KOPT-K1 (cell line): ENCODE measurements around the gene TRPM5.
A peak's percentile ranks its signal among the peaks of the same experiment; 100 is the strongest.

Experiments
- H3K27ac ChIP-seq: fragments of 200-600 bp; sonication (generic); 2 replicates; pipeline ENCODE4 v1.5.1; 2016; ENCODE audit warnings: antibody characterized with exemption, mild to moderate bottlenecking, low read depth, low read length; ENCODE audit not compliant: poor library complexity, severe bottlenecking
- H3K36me3 ChIP-seq: fragments of 200-600 bp; sonication (generic); 2 replicates; pipeline ENCODE4 v1.5.1; 2017; ENCODE audit warnings: antibody characterized with exemption, mild to moderate bottlenecking, low read length, moderate library complexity; ENCODE audit not compliant: insufficient read depth
- H3K9me3 ChIP-seq: fragments of 200-600 bp; sonication (generic); 2 replicates; pipeline ENCODE4 v1.5.1; 2017; ENCODE audit warnings: antibody characterized with exemption, low read length, mild to moderate bottlenecking; ENCODE audit not compliant: insufficient read depth, poor library complexity, severe bottlenecking

Gene TRPM5

DNA sequence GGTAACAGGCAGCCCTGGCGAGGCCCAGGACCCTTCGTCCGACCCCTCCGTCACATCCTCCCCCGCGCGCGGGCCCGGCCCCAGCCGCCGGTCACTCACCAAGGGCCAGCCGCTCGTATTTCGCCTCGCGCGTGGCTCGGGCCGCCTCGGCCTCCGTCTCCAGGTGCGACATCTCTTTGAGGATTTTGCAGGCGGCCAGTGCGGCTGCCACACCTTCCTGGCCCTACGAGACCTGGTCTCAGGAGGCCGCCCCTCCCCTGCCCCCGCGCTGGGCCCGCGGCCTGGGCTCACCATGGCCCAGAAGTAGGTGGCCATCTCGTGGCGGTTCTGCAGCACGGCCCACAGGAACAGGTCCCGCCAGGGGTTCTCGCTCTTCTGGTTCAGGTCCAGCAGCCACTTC, 29.7 kb downstream of the TRPM5 start:
- H3K36me3 ChIP-seq = no peaks in the 10 kb centered on the region
- H3K9me3 ChIP-seq = no peaks in the 10 kb centered on the region
- H3K27ac ChIP-seq = no peak overlapping the region

DNA sequence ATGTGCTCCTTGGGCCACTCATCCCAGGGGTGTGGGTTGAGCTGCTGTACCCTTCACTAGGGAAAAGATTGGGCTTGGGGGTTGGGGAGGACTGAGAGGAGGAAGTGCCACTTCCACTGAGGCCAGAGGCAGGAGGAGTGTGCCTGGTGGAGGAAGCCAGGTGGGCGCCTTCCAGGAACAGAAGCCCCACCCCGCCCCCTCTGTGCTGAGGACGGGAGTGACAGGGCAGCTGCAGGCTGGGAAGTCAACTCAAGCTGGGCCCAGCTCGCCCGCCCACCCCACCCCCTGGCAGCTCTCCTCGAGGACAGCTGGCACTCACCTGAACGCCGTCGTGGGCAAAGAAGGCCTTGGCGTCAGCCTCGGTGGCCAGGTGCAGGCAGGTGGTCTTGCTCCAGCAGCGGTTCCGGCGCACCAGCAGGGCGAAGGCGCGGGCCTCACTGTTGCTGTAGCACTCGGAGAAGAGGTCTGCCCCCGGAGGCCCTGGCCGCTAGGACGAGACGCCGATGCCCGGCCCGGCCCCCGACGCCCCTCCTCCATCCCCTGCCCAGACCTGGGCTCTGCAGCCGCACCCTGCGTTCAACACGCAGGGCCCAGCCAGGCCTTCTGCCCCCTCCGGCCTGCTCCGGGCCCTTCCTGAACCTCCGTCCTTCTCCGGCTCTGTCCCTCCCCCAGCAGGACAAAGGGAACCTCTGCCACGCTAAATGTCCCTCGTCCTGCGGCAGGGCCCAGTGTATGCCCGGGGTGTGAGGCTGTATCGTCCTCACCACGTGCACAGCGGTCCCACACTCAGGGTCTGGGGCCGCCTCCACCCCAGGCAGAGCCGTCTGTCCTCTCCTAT, 30.4 kb downstream of the TRPM5 start:
- H3K36me3 ChIP-seq = no peaks in the 10 kb centered on the region
- H3K27ac ChIP-seq = no peak overlapping the region

DNA sequence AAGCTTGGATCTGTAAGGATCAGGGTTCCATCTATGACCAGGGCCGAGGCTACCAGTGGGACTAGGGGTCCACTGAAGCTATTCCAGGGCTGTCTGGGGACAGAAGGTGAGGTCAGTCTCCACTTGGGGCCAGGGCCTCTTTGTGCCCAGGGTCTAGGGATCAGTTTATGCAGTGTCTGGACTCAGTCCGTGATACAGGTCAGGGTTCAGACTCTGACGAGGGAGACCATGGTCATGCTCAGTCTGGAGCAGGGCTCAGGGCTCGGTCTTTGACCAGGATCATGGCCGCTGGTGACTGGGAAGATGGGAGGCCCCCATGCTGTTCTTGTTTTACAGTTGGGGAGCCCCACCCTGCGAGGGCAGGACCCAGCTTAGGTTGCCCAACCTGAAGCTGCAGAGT, 32.0 kb downstream of the TRPM5 start:
- Histone ChIP-seq H3K36me3 (no peaks in the 10 kb centered on the region), H3K9me3 (no peaks in the 10 kb centered on the region), H3K27ac (no peak overlapping the region)

More for the DNA sequence above, 30.4 kb downstream of the TRPM5 start:
- no peaks in the 10 kb centered on the region for H3K9me3 ChIP-seq

DNA sequence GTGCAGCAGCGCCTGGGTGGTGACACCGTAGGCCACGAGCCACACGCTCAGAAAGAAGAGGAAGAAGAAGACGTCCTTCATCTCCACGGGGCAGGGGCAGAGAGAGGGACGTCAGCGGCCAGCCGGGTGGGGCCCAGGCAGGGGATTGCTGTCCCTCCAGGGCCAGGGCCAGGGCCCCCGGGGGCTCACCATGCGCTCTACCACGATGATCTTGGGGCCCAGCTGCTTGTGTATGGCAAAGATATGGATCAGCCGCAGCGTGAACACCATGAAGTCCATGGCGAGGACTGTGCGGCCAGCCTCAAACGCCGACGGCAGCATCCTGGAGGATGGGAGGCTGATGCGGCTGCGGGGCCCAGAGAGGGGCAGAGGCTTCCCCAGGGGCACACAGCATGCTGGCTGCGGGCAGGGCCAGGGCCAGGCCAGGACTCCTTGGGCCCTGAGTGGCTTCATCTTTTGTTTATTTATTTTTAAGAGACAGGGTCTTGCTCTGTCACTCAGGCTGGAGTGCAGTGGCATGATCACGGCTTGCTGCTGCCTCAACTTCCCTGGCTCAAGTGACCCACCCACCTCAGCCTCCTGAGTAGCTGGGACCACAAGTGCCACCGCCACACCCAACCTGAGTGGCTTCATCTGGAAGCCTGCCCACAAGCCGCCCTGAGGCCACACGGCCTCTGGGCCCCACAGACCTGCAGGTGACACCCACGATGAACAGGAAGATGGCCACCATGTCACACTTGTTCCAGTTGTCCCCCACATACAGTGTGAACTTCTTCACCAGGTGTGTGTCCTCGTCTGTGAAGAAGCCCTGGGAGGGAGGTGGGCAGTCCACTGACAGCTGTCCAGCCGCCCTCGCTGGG, 32.6 kb downstream of the TRPM5 start:
- Histone ChIP-seq H3K36me3 (no peaks in the 10 kb centered on the region), H3K27ac (no peak overlapping the region), H3K9me3 (no peaks in the 10 kb centered on the region)

DNA sequence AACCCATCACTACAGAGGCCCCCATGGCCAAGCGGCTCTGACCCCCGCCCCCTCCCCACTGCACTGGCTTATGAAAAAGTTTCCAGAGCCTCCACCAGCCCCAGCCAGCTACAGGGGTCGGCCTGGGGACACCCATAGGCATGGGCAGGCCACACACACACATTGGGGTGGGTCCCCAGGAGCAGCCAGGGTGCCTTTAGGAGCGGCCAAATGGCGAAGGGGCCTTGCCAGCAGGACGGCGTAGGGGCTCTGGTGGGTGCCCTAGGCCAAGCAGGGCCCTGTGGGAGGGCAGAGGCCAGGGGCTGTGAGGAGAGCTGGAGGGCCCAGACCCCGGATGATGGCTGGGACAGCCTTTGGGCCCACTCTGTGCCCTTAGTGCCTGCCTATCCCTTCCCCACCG, 33.7 kb downstream of the TRPM5 start:
- Histone ChIP-seq H3K36me3 (no peaks in the 10 kb centered on the region), H3K9me3 (no peaks in the 10 kb centered on the region), H3K27ac (no peak overlapping the region)

DNA sequence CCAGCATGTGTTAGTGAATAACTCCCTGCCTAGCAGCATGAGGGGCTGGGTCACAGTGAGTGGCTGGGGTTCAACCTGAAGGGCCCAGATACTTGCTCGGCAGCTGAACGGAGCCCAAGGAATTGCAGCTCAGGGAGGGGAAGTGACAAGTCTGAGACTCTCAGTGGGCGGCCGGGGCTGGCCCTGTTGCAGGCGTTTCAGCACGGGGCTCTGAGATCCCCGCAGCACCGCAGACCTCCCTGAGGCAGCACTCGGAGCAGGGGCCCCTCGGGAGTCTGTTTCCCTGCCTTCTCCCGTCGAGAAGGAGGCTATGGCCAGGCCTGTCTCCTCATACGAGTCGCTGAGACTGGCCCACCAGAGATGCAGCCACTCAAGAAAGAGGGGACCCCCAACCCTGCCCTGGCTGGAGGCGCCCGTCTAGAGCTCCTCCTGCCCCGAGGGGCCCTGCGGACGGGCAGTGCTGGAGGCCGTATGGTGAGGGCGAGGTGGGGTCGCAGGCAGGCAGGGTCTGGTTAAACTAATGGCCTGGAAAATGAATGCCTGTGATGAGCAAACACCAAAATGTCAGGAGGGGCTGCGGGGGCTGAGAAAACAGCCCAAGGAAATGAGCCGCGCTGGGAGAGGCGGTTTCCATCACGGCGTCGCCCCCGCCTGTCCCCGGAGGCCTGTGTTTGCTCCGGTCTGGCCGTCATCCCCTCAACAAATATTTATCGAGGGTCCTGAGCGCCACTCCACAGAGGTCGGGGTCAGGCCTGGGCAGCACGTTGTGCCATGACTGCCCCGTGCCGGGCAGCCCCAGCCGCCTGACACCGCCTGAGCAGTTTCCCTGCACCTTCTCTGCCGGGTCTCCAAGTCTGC, 34.5 kb downstream of the TRPM5 start:
- no peaks in the 10 kb centered on the region for H3K36me3 ChIP-seq
- H3K9me3 ChIP-seq = no peaks in the 10 kb centered on the region
- H3K27ac ChIP-seq = no peak overlapping the region

DNA sequence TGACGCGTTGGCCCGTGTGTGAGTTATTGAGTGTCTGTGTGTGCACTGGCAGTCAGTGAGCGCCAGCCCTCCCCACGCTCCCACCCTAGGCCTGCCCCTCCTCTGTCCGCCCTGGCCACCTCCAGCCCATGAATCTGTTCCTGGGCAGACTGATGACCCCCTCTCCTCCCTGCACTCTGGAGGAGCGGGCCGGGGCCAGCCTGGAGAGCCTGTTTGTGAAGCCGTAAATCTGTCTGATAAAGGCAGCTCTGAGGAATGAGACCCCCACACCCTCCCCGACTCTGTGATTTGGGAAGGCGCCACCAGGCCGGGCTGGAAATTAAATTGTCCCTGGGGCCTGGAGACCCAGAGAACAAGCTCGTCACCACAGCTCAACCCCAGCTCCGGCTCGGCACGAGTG, 35.2 kb downstream of the TRPM5 start:
- Histone ChIP-seq H3K9me3 (no peaks in the 10 kb centered on the region), H3K27ac (no peak overlapping the region), H3K36me3 (peaks cover 1% of the 10 kb centered on the region; the same call in 1 of the 2 replicates)

DNA sequence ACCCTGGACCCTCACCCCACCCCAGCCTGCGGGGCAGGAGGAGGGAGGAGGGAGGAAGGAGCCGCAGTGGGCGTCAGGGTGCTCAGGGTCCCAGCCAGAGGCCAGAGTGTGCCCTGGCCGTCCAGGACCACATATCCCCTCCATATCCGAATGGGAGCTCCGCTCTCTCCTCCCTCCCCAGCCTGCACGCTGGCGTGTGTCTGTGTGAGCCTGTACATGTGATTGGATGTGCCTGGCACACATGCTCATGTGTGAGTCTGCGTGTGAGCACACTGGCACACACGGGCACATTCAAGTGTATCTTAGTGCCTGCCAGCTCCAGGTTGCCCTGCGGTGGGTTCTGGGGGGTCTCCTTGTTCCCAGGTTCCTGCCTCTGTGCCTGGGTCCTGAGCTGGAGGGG, 35.6 kb downstream of the TRPM5 start:
- no peaks in the 10 kb centered on the region for H3K9me3 ChIP-seq
- H3K36me3 ChIP-seq = peaks cover 6% of the 10 kb centered on the region
- no peak overlapping the region for H3K27ac ChIP-seq

DNA sequence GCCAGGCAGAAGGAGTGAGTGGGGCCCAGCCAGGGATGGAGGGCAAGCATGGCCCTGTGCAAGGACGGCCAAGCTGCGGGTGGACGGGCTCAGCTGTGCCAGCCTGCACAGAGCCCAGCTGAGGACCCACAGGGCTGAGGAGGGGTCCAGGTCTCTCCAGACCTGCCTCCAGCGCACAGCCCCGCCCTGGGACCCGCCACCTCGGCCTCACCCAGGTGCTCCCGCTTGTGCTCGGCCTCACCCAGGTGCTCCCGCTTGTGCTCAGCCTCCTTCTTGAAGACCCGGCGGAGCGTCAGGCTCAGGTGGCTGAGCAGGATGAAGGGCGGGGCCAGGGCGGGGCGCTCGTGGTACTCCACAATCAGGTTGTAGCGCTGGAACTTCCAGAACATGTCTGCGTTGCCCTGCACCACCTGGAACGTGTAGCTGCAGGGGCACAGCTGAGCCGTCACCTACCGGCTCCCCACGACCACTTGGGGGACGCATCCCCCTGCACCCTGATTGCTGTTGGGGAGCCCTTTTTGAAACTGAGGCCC, 37.4 kb downstream of the TRPM5 start:
- Histone ChIP-seq H3K9me3 (no peaks in the 10 kb centered on the region), H3K36me3 (peaks cover 22% of the 10 kb centered on the region), H3K27ac (no peak overlapping the region)

DNA sequence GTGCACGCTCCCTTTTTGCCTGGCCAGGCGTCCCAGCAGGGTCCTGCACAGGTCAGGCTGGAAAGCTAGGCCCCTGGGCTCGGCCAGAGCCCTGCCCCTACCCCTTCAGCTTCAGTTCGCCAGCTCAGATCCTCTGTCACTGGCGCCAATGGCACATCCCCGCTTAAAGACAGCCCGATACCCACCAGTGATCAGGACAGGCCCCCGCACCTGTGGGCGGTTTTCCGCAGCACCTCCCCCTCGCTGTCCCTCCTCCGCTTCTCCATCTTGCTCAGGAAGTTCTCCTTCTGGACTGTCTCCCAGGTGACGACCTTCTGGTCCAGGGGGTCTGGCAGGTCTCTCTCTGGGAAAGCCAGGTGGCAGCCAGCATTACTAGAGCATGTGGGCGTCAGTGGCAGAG, 37.9 kb downstream of the TRPM5 start:
- Histone ChIP-seq H3K27ac (no peak overlapping the region), H3K36me3 (peaks cover 22% of the 10 kb centered on the region), H3K9me3 (no peaks in the 10 kb centered on the region)

DNA sequence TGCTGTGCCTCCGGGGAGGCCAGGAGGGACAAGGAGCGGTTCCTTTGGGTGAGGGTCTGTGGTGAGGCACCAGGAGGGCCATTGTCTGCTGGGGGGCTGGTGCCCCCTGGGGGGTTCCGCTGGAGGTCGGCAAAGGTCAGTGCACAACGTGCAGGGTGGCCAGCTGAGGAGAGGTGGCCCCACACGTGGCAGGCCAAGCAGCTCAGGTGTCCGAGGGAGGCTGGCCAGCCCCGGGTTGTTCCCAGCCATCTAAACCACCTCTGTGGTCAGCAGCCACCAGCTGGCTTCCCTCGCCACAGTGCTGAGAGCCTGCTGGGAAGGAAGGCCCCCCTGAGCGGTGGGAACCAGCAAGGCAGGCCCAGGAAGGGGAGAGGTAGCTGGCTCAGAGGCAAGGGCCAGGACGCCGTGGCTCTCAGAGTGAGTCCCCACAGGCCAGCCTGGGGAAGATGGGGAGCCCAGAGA, 39.5 kb downstream of the TRPM5 start:
- no peak overlapping the region for H3K27ac ChIP-seq
- H3K9me3 ChIP-seq = no peaks in the 10 kb centered on the region
- H3K36me3 ChIP-seq = peaks cover 22% of the 10 kb centered on the region

DNA sequence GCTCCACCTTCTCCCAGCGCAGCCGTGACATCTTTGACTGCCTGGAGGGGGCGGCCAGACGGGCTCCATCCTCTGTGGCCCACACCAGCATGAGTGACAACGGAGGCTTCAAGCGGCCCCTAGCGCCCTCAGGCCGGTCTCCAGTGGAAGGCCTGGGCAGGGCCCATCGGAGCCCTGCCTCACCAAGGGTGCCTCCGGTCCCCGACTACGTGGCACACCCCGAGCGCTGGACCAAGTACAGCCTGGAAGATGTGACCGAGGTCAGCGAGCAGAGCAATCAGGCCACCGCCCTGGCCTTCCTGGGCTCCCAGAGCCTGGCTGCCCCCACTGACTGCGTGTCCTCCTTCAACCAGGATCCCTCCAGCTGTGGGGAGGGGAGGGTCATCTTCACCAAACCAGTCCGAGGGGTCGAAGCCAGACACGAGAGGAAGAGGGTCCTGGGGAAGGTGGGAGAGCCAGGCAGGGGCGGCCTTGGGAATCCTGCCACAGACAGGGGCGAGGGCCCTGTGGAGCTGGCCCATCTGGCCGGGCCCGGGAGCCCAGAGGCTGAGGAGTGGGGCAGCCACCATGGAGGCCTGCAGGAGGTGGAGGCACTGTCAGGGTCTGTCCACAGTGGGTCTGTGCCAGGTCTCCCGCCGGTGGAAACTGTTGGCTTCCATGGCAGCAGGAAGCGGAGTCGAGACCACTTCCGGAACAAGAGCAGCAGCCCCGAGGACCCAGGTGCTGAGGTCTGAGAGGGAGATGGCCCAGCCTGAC, 41.2 kb downstream of the TRPM5 start:
- Histone ChIP-seq H3K9me3 (no peaks in the 10 kb centered on the region), H3K36me3 (peaks cover 30% of the 10 kb centered on the region), H3K27ac (no peak overlapping the region)

DNA sequence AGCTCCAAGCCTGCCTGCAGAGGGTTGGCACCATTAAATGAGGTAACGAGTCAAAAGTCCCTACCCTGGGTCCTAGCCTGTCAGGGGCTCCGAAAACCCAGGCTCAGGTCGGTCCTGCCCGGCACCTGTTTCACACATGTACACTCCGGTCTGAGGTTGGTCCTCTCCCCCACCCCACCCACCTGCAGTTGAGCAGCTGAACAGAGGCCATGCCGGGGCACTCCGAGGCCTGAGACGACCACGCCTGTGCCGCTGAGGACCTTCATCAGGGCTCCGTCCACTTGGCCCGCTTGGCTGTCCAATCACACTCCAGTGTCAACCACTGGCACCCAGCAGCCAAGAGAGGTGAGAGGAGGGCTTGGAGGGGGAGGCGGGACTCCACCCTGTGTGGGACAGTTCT, 42.2 kb downstream of the TRPM5 start:
- Histone ChIP-seq H3K9me3 (no peaks in the 10 kb centered on the region), H3K27ac (no peak overlapping the region), H3K36me3 (peaks cover 32% of the 10 kb centered on the region)

DNA sequence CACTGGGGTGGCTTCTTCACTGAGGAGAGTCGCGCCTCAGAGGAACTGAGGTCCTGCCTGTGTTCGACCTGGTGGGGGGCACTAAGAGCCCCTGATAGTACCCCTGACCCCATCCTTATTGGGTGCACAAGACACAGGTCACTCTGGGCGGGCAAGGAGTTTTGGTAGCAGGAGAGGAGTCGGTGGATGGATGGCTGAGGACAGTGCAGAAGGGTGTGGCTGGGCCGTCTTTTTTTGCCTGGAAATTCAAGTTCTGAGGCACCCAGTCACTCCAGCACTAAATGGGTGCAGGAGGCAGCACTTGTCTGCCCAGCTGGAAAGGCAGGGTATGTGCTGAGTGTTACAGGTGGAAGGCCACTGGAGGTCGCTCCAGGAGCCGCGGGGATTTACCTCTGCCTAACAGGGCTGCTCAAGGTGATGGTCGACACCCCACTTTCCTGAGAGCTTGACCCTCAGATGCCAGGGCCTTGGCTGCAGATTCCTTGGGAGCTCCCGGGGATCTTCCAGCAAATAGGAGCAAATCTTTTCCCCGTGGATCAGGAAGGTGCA, 42.8 kb downstream of the TRPM5 start:
- Histone ChIP-seq H3K36me3 (peaks cover 38% of the 10 kb centered on the region), H3K27ac (peak overlapping the region; percentile 81), H3K9me3 (no peaks in the 10 kb centered on the region)
